Caki2 (cell line): ENCODE data around the gene MS4A2. TPM values are rescaled to one million over a fixed set of nuclear protein-coding genes. Genes with fewer than 3 reads are reported as not detected.
"Not testable (repeated sequence)": the region's sequence is repeated elsewhere in the genome, so short reads cannot be mapped to it uniquely, and the experiment has no call there.

ENCODE experiments used
- DNase-seq: peaks from one replicate; pipeline ENCODE4 v3.0.0-alpha.2; 2015; ENCODE audit warnings: low read depth
- in situ Hi-C: cut with HindIII; loops from 2 replicates; pipeline ENCODE4 v1.10.0; 2016; ENCODE audit warnings: low sequenced_read_pairs, low pct_unique_long_range_greater_than_20kb, mixed read lengths
- total RNA-seq: library from RNA; depleted of rRNA; stranded (reverse); fragments of >200 nt; shearing (Covaris generic); gene quantifications from 2 replicates; pipeline ENCODE4 v1.2.3, GENCODE V29; 2014; ENCODE audit warnings: low replicate concordance; rRNA removed

The MS4A2 gene
- total RNA-seq: not detected in 2 replicates

- DNase-seq: no peak
- in situ Hi-C loops: no loop called here
Observed at GRCh38 chr11:60088364-60088763, at the start of gene MS4A2. Gene MS4A2 (plus strand): TSS chr11:60088664. CDS start chr11:60088766, 102 bp downstream.

- in situ Hi-C loops: no loop called here
- DNase-seq: no peak
Observed at GRCh38 chr11:60040109-60040508, 48.4 kb upstream of the MS4A2 start, which contains the start of gene OOSP2. Gene OOSP2 (plus strand): TSS chr11:60040409. CDS start chr11:60040460, 51 bp downstream.

GRCh38 chr11:60050422-60050821 is 38.0 kb upstream of the MS4A2 start:
- DNase-seq, in situ Hi-C loops: not testable (repeated sequence)

GRCh38 chr11:60050839-60051238 is 37.6 kb upstream of the MS4A2 start:
- DNase-seq, in situ Hi-C loops: not testable (repeated sequence)

GRCh38 chr11:60056349-60056969 is 32.0 kb upstream of the MS4A2 start, which contains the start of gene MS4A3:
Gene MS4A3 (plus strand): TSS chr11:60056665. CDS start chr11:60061161, 4,496 bp downstream.
- DNase-seq: no peak
- in situ Hi-C loops: no loop called here

- in situ Hi-C loops: no loop called here
- DNase-seq: no peak
Observed at GRCh38 chr11:60059052-60059451, 29.4 kb upstream of the MS4A2 start.

- in situ Hi-C loops: no loop called here
- no peak for DNase-seq
Observed at GRCh38 chr11:60059521-60060240, 28.8 kb upstream of the MS4A2 start.

GRCh38 chr11:60064111-60064510 is 24.4 kb upstream of the MS4A2 start:
- DNase-seq: no peak
- in situ Hi-C loops: no loop called here

GRCh38 chr11:60065801-60066200 is 22.7 kb upstream of the MS4A2 start:
- in situ Hi-C loops: no loop called here
- no peak for DNase-seq

- in situ Hi-C loops: no loop called here
- DNase-seq: no peak
Observed at GRCh38 chr11:60069450-60069849, 19.0 kb upstream of the MS4A2 start.

- in situ Hi-C loops: not testable (repeated sequence)
Observed at GRCh38 chr11:60071644-60072043, 16.8 kb upstream of the MS4A2 start.

GRCh38 chr11:60077216-60077817 is 11.1 kb upstream of the MS4A2 start:
- in situ Hi-C loops: no loop called here
- DNase-seq: no peak

More at GRCh38 chr11:60071644-60072043, 16.8 kb upstream of the MS4A2 start:
- DNase-seq: not testable (repeated sequence)

- DNase-seq: no peak
- in situ Hi-C loops: no loop called here
Observed at GRCh38 chr11:60077981-60078380, 10.5 kb upstream of the MS4A2 start.

- in situ Hi-C loops: no loop called here
Observed at GRCh38 chr11:60078745-60079144, 9.7 kb upstream of the MS4A2 start.

GRCh38 chr11:60080535-60080934 is 7.9 kb upstream of the MS4A2 start:
- DNase-seq: no peak
- in situ Hi-C loops: no loop called here

More at GRCh38 chr11:60078745-60079144, 9.7 kb upstream of the MS4A2 start:
- no peak for DNase-seq

- in situ Hi-C loops: no loop called here
Observed at GRCh38 chr11:60084631-60085273, 3.7 kb upstream of the MS4A2 start.

GRCh38 chr11:60085909-60086308 is 2.6 kb upstream of the MS4A2 start:
- DNase-seq: no peak
- in situ Hi-C loops: no loop called here

More at GRCh38 chr11:60084631-60085273, 3.7 kb upstream of the MS4A2 start:
- no peak for DNase-seq

- in situ Hi-C loops: no loop called here
- no peak for DNase-seq
Observed at GRCh38 chr11:60087239-60087638, 1.2 kb upstream of the MS4A2 start.
